Measurements from ENCODE around the gene ERI3.

DNA sequence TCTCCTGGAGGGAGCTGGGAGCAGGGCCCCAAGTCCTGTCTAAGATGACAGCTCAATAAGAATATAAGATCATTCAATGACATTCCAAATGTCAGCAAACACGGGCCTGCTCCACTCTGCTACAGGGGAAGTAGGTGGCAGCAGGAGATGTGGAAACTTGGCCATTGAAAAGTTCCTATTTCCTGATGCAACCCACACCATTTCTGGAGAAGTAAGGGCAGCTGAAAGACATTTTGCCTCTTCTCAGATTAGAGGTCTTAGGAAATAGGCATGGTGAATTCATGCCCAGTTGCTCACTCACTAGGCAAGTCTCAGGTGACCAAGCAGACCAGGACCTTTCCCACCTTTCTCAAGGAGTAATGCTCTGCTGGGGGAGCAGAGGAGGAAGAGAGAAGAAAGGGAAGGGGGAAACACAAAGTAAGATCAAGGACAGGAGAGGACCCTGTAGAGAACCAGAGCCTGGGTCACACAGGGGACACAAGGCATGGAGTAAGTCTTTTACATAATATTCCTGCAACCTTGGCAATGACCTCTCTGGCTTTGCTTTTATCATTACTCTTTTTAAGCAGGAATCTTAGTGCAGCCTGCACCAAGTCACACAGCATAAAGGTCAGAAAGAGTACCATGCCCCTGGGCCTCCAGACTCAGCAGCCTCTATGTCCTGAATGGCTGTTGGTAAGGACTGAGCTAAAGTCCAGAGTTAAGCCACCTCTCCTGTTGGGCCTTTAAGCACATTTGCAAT is 72.9 kb downstream of the ERI3 start:
- TF ChIP-seq, protein P1, sequence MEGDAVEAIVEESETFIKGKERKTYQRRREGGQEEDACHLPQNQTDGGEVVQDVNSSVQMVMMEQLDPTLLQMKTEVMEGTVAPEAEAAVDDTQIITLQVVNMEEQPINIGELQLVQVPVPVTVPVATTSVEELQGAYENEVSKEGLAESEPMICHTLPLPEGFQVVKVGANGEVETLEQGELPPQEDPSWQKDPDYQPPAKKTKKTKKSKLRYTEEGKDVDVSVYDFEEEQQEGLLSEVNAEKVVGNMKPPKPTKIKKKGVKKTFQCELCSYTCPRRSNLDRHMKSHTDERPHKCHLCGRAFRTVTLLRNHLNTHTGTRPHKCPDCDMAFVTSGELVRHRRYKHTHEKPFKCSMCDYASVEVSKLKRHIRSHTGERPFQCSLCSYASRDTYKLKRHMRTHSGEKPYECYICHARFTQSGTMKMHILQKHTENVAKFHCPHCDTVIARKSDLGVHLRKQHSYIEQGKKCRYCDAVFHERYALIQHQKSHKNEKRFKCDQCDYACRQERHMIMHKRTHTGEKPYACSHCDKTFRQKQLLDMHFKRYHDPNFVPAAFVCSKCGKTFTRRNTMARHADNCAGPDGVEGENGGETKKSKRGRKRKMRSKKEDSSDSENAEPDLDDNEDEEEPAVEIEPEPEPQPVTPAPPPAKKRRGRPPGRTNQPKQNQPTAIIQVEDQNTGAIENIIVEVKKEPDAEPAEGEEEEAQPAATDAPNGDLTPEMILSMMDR (IDR thresholded peaks at IDR 0.05; ENCODE audit: insufficient read depth, low read depth, low read length), result no peak
- TF ChIP-seq EZH2 (IDR thresholded peaks at IDR 0.05; ENCODE audit: insufficient read depth, low read length), result no peak
